SK-N-MC (cell line): ENCODE data around the gene SETD4.

Experiments
- EZH2 ChIP-seq: fragments of 200-600 bp; sonication (generic); IDR thresholded peaks from one replicate; pipeline ENCODE4 v1.6.1; 2017; ENCODE audit warnings: antibody characterized with exemption
- POLR2AphosphoS5 ChIP-seq: IDR thresholded peaks from 2 replicates; pipeline ENCODE4 v1.6.1; 2012; ENCODE audit warnings: mild to moderate bottlenecking, low read depth, low read length, borderline replicate concordance

DNA sequence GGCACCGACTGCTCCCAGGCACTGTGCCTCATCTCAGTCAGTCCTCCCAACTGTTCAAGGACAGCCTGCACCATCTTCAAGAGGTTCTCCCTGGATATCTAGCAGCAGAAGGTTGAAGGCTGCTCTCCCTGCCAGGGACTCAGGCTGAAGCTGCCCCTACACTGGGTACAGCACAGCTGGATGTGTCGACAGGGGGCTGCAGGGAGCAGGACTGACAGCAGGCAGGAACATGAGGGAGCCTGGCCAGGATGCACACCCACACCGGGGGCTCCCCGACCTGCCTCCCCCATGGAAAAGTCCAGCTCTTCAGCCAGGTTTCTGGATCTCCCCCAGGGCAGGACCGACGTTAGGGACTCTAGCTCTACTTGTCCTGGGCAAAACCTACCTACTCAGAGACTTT, 20.5 kb downstream of the SETD4 start:
- TF ChIP-seq EZH2 (no peak), POLR2AphosphoS5 (no peak)
